Posterior vena cava (tissue), 2 donors: ENCODE results near the gene TNFSF12. TPM values are rescaled to one million over a fixed set of nuclear protein-coding genes. Genes with fewer than 3 reads are reported as not detected.

Experiments
- DNase-seq: peaks from one replicate; pipeline ENCODE4 v3.0.0-alpha.2; 2020; ENCODE audit warnings: low spot score
- intact Hi-C, 2 donors: fragments of 100-400 bp; cut with DNase I; formaldehyde crosslinking; loops; one replicate each; pipeline versions ENCODE4 v1.14.1 to v1.14.2; 2022 to 2023
- long read RNA-seq, 2 donors: library from polyadenylated mRNA; unstranded; transcript quantifications; one replicate each; pipeline ENCODE4 v2.0.0, GENCODE V29; 2020 to 2021
- total RNA-seq, 2 donors: library from RNA; stranded (reverse); fragmentation: NEBNext Ultra II Directional; extraction: Animal tissue kit (Norgen Biotek cat#: 25700); gene quantifications; one replicate each; pipeline ENCODE4 v1.2.1, GENCODE V29; 2021
- donor health status: DM: yes; HTN: yes; CAD: no.
- donor health status: DM: yes; HTN: yes; CAD: no.

TNFSF12 gene
- 10 to 100 TPM; 52.0 to 65.1 TPM for total RNA-seq
- long read RNA-seq, donor 1, partial matches to known transcripts = 5 of 14 reads
- long read RNA-seq, donor 1, other reads (novel, unspliced or antisense) = 2 of 14 reads
- long read RNA-seq, donor 2, partial matches to known transcripts = 9 of 21 reads
- long read RNA-seq, donor 2, other reads (novel, unspliced or antisense) = 6 of 21 reads

- DNase-seq = peak; percentile 91
- intact Hi-C loops = no loop called here
These were observed at the start of gene TNFSF12 for GRCh38 chr17:7548585-7549400. TSS of gene TNFSF12 (plus strand) at chr17:7549058. CDS start at chr17:7549154, 96 bp downstream.

DNA sequence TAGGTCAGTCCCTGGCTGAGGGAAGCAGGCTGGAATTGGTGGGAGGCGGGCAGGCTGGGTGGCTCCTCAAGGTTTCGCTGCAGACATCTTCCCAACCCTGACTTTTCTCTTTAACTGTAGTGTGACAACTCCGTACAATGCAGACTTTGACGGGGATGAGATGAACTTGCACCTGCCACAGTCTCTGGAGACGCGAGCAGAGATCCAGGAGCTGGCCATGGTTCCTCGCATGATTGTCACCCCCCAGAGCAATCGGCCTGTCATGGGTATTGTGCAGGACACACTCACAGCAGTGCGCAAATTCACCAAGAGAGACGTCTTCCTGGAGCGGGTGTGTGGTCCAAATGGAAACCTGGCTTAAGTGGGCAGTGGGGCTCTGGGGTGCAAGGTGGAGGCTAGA is 49.7 kb upstream of the TNFSF12 start:
- DNase-seq = peak; percentile 44
- intact Hi-C loops = loop anchor here in 1 of 2 donors (5.0 kb wide), 1 partner anchor 972 kb away; no protein-coding TSS in a partner anchor

DNA sequence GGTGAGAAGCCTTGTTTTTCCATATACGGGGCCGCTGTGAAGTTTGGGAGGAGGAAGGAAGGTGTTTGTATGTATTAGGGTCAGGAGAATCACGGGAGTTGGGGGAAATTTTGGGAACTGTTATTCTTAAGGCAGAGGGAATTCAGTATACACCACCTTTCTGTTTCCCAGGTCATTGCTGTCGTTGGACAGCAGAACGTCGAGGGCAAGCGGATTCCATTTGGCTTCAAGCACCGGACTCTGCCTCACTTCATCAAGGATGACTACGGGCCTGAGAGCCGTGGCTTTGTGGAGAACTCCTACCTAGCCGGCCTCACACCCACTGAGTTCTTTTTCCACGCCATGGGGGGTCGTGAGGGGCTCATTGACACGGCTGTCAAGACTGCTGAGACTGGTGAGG is 47.1 kb upstream of the TNFSF12 start:
- intact Hi-C loops = loop anchor here in 1 of 2 donors (5.0 kb wide), 1 partner anchor 41 kb away; no protein-coding TSS in a partner anchor

DNA sequence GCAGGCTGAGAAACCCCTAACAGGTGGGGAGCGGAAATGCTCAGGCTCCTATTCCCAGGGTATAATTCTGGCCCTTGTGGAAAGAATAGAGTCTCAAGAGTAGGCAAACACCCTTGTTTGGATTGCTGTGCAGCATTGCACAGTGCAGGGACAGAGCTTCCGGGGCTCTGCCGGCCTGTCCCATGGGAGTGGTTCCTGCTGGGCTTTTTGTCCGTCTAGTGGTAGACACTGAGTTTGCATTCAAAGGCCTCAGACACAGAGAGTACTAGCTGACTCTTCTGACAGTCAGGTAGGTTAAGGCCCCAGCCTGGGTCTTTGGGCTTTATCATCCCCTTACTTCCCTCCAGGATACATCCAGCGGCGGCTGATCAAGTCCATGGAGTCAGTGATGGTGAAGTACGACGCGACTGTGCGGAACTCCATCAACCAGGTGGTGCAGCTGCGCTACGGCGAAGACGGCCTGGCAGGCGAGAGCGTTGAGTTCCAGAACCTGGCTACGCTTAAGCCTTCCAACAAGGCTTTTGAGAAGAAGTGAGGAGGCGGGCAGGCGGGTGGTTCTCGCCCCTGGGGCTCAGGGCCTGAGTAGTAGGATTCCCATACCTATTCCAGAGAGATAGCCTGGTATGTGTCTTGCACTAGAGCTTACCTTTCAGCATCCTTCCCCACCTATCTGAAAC is 46.5 kb upstream of the TNFSF12 start:
- no peak for DNase-seq
- intact Hi-C loops = loop anchor here in 1 of 2 donors (5.0 kb wide), 1 partner anchor 40 kb away; no protein-coding TSS in a partner anchor

More for the DNA sequence above, 47.1 kb upstream of the TNFSF12 start:
- DNase-seq = peak; percentile 69

DNA sequence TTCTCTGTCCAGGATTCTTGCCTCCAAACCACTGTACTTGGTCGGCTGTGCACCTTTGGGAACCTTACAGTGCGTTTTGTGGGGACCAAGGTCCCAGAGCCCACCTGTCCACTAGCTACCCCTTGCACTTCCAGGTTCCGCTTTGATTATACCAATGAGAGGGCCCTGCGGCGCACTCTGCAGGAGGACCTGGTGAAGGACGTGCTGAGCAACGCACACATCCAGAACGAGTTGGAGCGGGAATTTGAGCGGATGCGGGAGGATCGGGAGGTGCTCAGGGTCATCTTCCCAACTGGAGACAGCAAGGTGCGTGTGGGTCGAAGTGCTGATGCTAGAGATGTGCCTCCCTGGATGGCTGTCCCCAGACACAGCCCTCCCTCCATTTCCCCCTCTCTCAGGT is 45.9 kb upstream of the TNFSF12 start:
- intact Hi-C loops = loop anchor here in 1 of 2 donors (5.0 kb wide), 1 partner anchor 39 kb away; no protein-coding TSS in a partner anchor
- no peak for DNase-seq

DNA sequence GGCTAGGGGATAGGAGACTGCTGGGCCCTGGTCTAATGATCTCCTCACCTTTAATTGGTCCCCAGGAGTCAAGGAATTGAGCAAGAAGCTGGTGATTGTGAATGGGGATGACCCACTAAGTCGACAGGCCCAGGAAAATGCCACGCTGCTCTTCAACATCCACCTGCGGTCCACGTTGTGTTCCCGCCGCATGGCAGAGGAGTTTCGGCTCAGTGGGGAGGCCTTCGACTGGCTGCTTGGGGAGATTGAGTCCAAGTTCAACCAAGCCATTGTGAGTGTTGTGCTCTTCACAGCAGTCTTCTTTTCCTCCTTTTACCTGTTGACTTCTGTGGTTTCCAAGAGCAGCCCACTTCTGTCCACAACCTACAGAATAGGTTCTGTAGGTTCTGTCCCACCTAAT is 45.3 kb upstream of the TNFSF12 start:
- intact Hi-C loops = loop anchor here in 1 of 2 donors (5.0 kb wide), 1 partner anchor 39 kb away; no protein-coding TSS in a partner anchor
- no peak for DNase-seq

DNA sequence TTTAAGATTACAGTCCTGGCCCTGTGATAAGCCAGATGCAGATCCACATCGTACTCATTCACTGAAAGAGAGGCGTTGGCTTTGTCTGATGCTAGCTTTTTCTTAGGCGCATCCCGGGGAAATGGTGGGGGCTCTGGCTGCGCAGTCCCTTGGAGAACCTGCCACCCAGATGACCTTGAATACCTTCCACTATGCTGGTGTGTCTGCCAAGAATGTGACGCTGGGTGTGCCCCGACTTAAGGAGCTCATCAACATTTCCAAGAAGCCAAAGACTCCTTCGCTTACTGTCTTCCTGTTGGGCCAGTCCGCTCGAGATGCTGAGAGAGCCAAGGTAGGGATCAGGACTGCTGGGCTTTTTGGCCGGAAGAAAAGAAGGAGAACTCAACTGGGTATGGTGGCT is 40.7 kb upstream of the TNFSF12 start:
- no peak for DNase-seq
- intact Hi-C loops = loop anchor here in 1 of 2 donors (1.0 kb wide), 1 partner anchor 186 kb away; no protein-coding TSS in a partner anchor

GRCh38 chr17:7508846-7509245 is 40.0 kb upstream of the TNFSF12 start:
- intact Hi-C loops = loop anchor here in 1 of 2 donors (1.0 kb wide), 1 partner anchor 187 kb away; no protein-coding TSS in a partner anchor
- no peak for DNase-seq

DNA sequence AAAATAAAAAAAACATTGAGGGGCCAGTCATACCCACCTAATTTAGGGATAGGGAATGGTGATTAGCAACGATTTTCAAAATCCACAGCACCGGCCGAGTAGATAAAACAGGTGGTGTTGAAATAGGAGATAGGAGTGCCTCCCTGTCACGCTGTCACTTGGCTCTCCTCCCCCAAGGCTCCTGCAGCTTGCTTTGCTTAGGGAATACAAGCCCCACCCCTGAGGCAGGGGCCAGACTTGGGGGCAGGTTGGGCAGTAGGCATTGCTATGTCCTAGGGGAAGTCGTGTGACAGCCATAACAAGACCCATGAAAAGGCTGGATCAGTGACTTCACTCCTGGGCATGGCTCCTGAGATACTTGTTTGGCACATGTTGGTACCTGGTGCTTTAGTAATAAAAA is 38.9 kb upstream of the TNFSF12 start:
- intact Hi-C loops = loop anchor here in 1 of 2 donors (5.0 to 10.0 kb wide), 2 partner anchors 65 to 153 kb away; partner anchors contain the start of genes CHRNB1 and TMEM95
- no peak for DNase-seq

GRCh38 chr17:7511108-7511507 is 37.8 kb upstream of the TNFSF12 start:
- intact Hi-C loops = loop anchor here in 1 of 2 donors (5.0 to 10.0 kb wide), 2 partner anchors 66 to 154 kb away; partner anchors contain the start of genes CHRNB1 and TMEM95

GRCh38 chr17:7512105-7512504 is 36.8 kb upstream of the TNFSF12 start:
- intact Hi-C loops = loop anchor here in 1 of 2 donors (5.0 to 10.0 kb wide), 2 partner anchors 67 to 155 kb away; partner anchors contain the start of genes CHRNB1 and TMEM95

More at GRCh38 chr17:7511108-7511507, 37.8 kb upstream of the TNFSF12 start:
- DNase-seq = no peak

GRCh38 chr17:7512824-7513540 is 35.9 kb upstream of the TNFSF12 start:
- no peak for DNase-seq
- intact Hi-C loops = loop anchor here in 1 of 2 donors (5.0 to 10.0 kb wide), 2 partner anchors 68 to 156 kb away; partner anchors contain the start of genes CHRNB1 and TMEM95

More at GRCh38 chr17:7512105-7512504, 36.8 kb upstream of the TNFSF12 start:
- DNase-seq = no peak

GRCh38 chr17:7513850-7514419 is 34.9 kb upstream of the TNFSF12 start:
- DNase-seq = no peak
- intact Hi-C loops = loop anchor here in 1 of 2 donors (2.0 to 10.0 kb wide), 3 partner anchors 47 to 157 kb away; partner anchors contain the start of genes CHRNB1, SENP3 and TMEM95

- intact Hi-C loops = loop anchor here in 1 of 2 donors (2.0 to 10.0 kb wide), 2 partner anchors 45 to 71 kb away; partner anchors contain the start of genes CHRNB1 and SENP3
These were observed 32.8 kb upstream of the TNFSF12 start for GRCh38 chr17:7515911-7516610.

DNA sequence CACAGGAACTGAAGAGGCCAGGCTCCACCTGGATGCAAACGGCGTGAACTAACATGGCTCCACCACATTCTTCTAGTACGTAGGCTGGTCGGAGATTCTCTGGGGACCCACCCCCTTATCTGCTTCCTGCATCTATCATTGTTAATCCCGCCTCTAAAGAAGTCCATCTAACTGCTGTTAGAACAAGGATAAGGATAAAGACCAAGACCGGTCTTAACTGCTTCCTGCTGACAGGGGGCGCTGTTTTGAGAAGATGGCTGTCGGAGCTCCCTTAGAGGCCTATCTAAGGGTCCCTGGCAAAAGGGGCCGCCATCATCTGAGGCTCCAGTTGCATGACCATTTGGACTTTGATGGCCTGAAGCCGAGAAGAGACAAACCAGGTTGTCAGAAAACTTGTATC is 25.8 kb upstream of the TNFSF12 start:
- DNase-seq = no peak
- intact Hi-C loops = no loop called here

More at GRCh38 chr17:7515911-7516610, 32.8 kb upstream of the TNFSF12 start:
- DNase-seq = no peak

DNA sequence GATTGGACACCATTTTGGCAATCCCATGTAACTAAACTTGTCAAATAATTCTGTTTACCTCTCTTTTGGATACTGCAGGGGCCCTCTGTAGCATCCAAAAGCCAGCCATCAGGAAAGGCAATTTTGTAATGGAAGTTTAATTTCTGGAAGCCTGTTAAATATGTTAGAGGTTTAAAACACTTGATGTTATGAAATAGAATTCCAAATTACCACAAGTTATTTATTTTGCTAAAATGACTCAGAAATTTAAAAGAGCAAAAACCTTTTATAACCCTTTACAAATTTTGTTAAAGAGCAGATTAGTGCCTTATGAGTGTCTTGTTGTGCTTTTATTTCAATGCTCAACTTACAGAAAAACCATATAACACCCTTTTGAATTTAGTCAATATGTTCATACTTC is 20.0 kb upstream of the TNFSF12 start:
- intact Hi-C loops = no loop called here
- DNase-seq = no peak
